Kidney (tissue), 14 donors: ENCODE data around the gene ALKBH5. TPM values are rescaled to one million over a fixed set of nuclear protein-coding genes. Genes with fewer than 3 reads are reported as not detected.
A peak's percentile ranks its signal among the peaks of the same experiment; 100 is the strongest.

Experiments used
- DNase-seq, 5 donors: peaks; one replicate each; pipeline ENCODE4 v3.0.0-alpha.2; 2013 to 2020
- FAIRE-seq: peaks from 2 replicates; lab custom pipeline; 2012; peaks lifted over from hg19 to GRCh38; lab: Jason Lieb, UNC
- H3K27ac ChIP-seq, 2 donors: one replicate each; pipeline ENCODE4 v1.7.0; 2013; ENCODE audit warnings: low read depth in 2 of 2, low read length in 2 of 2, inconsistent platforms in 1 of 2
- H3K27me3 ChIP-seq: one replicate; pipeline ENCODE4 v1.7.1; 2013; ENCODE audit warnings: low read length, inconsistent platforms; ENCODE audit not compliant: control insufficient read depth, insufficient read depth
- H3K36me3 ChIP-seq, 3 donors: one replicate each; pipeline versions ENCODE4 v1.7.0 to v1.7.1; 2013; ENCODE audit warnings: low read length in 3 of 3, control low read depth in 1 of 3, inconsistent platforms in 1 of 3; ENCODE audit not compliant: insufficient read depth in 3 of 3, control insufficient read depth in 2 of 3
- H3K4me1 ChIP-seq, 3 donors: one replicate each; pipeline versions ENCODE4 v1.7.0 to v1.7.1; 2013; ENCODE audit warnings: low read length in 3 of 3, inconsistent platforms in 1 of 3, low read depth in 1 of 3; ENCODE audit not compliant: control insufficient read depth in 2 of 3, insufficient read depth in 2 of 3
- H3K4me3 ChIP-seq, 3 donors: one replicate each; pipeline versions ENCODE4 v1.7.0 to v1.8.1; 2013; ENCODE audit warnings: low read length in 3 of 3, control low read depth in 1 of 3, inconsistent platforms in 1 of 3
- H3K9ac ChIP-seq, 3 donors: one replicate each; pipeline versions ENCODE4 v1.7.0 to v1.7.1; 2013; ENCODE audit warnings: low read length in 3 of 3, control low read depth in 1 of 3, inconsistent platforms in 1 of 3
- H3K9me3 ChIP-seq, 3 donors: one replicate each; pipeline versions ENCODE4 v1.7.0 to v1.7.1; 2013; ENCODE audit warnings: low read length in 3 of 3, control low read depth in 1 of 3, inconsistent platforms in 1 of 3; ENCODE audit not compliant: control insufficient read depth in 2 of 3, insufficient read depth in 1 of 3
- CTCF ChIP-seq: IDR thresholded peaks from 3 replicates; pipeline ENCODE4 v1.5.1; 2012; ENCODE audit warnings: mild to moderate bottlenecking, moderate library complexity, borderline replicate concordance; ENCODE audit not compliant: insufficient read depth; ENCODE audit errors: extremely low read depth
- intact Hi-C: fragments of 100-400 bp; cut with DNase I; formaldehyde crosslinking; loops from one replicate; pipeline ENCODE4 v1.11.1; 2022
- polyA plus RNA-seq: library from polyadenylated mRNA; stranded (reverse); fragments of 350-450 nt; fragmentation: Illumina TruSeq; extraction: RNeasy Lipid Tissue Mini Kit (QIAGEN cat#74804); gene quantifications from one replicate; pipeline ENCODE4 v1.2.3, GENCODE V29; 2014; ENCODE audit warnings: low read depth, low replicate concordance; ENCODE audit not compliant: insufficient read depth
- total RNA-seq: library from RNA; stranded (reverse); fragmentation: NEBNext Ultra II Directional; extraction: Animal tissue kit (Norgen Biotek cat#: 25700); gene quantifications from one replicate; pipeline ENCODE4 v1.2.1, GENCODE V29; 2021
- donor health status: control.
- donor health status: control.
- donor health status: control.
- donor health status: control.
- donor health status: control.
- donor health status: DM: yes; HTN: yes; CAD: no.
- donor health status: Normal renal cell carcinoma (clear cell type).

ALKBH5 gene
- total and polyA plus RNA-seq, 2 donors from 2014 or later: 67.1 to 94.4 TPM

- H3K9ac ChIP-seq: no peak overlapping the region
- H3K36me3 ChIP-seq: no peaks in the 10 kb centered on the region
- peaks cover 0 to 3% (median 0%) of the 10 kb centered on the region in 3 donors for H3K4me1 ChIP-seq
- H3K27me3 ChIP-seq: no peaks in the 10 kb centered on the region
- H3K4me3 ChIP-seq: no peak overlapping the region
- H3K9me3 ChIP-seq: no peaks in the 10 kb centered on the region
- no peak for TF ChIP-seq CTCF
- no peak for FAIRE-seq
- DNase-seq: peak in 1 of 5 donors; percentile 44
- H3K27ac ChIP-seq: no peak overlapping the region
- intact Hi-C loops: no loop called here
Measured at GRCh38 chr17:18144261-18144660, 39.4 kb upstream of the ALKBH5 start.

DNA sequence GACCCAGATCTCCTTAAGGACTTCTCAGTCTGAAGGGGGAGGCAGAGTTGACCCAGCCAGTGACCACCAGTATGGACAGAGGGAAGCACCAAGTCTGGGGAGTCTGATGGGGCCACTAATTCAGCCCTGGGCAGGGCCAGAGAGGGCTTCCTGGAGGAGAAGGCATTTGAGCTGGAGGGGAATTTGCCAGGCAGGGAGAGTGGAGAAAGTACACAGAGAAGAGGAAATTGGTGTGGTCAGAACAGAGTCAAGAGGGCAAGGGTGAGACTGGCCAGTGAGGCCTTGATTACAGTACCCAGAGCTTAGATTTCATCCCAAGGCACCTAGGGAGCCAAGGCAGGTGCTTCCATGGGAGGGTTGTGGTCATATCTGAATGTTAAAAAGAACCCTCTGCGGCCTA is 38.8 kb upstream of the ALKBH5 start:
- Histone ChIP-seq H3K4me1 (peaks cover 0 to 3% (median 0%) of the 10 kb centered on the region in 3 donors), H3K27ac (no peak overlapping the region), H3K36me3 (no peaks in the 10 kb centered on the region), H3K9me3 (no peaks in the 10 kb centered on the region), H3K27me3 (no peaks in the 10 kb centered on the region), H3K4me3 (no peak overlapping the region), H3K9ac (no peak overlapping the region)
- no peak for TF ChIP-seq CTCF
- intact Hi-C loops: no loop called here
- DNase-seq: no peak
- FAIRE-seq: no peak

DNA sequence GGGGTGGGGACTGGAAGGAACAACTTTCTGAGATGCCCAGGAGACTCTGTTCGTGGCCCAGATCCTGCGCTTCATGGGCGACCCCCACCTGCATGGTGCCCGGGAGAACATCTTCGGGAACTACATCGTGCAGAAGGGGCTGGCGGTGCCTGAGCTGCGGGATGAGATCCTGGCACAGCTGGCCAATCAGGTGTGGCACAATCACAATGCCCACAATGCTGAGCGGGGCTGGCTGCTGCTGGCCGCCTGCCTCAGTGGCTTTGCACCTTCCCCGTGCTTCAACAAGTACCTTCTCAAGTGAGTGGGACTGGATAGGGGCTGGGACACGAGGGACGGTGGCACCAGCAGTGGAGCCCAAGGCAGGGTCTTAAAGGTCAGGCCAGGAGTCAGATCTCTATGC is 37.8 kb upstream of the ALKBH5 start:
- intact Hi-C loops: no loop called here
- Histone ChIP-seq H3K9ac (no peak overlapping the region), H3K4me3 (no peak overlapping the region), H3K4me1 (peaks cover 0 to 3% (median 0%) of the 10 kb centered on the region in 3 donors), H3K27ac (no peak overlapping the region), H3K9me3 (no peaks in the 10 kb centered on the region), H3K36me3 (no peaks in the 10 kb centered on the region), H3K27me3 (no peaks in the 10 kb centered on the region)
- DNase-seq: peak in 1 of 5 donors; percentile 39
- TF ChIP-seq CTCF: no peak
- no peak for FAIRE-seq

GRCh38 chr17:18146259-18146658 is 37.4 kb upstream of the ALKBH5 start:
- Histone ChIP-seq H3K4me1 (peaks cover 0 to 3% (median 0%) of the 10 kb centered on the region in 3 donors), H3K9ac (no peak overlapping the region), H3K36me3 (no peaks in the 10 kb centered on the region), H3K27ac (no peak overlapping the region), H3K9me3 (no peaks in the 10 kb centered on the region), H3K4me3 (no peak overlapping the region), H3K27me3 (no peaks in the 10 kb centered on the region)
- TF ChIP-seq CTCF: no peak
- DNase-seq (no peak), FAIRE-seq (no peak)
- intact Hi-C loops: no loop called here
